HG03095 (cell line): Measurements from ENCODE around the gene DIP2C.
"Not testable (repeated sequence)": the region's sequence is repeated elsewhere in the genome, so short reads cannot be mapped to it uniquely, and the experiment has no call there.

Experiments used
- ATAC-seq: cut with Tn5 transposase; IDR thresholded peaks from one replicate; pipeline ENCODE4 v1.9.1; 2021; ENCODE audit warnings: moderate library complexity; ENCODE audit not compliant: unreplicated experiment

The DIP2C gene

GRCh38 chr10:370449-370825 is 319.0 kb downstream of the DIP2C start:
- no peak for ATAC-seq

GRCh38 chr10:369684-370448 is 319.6 kb downstream of the DIP2C start:
- ATAC-seq: no peak

- ATAC-seq: no peak
Observed at GRCh38 chr10:369221-369683, 320.2 kb downstream of the DIP2C start.

GRCh38 chr10:368579-369220 is 320.8 kb downstream of the DIP2C start:
- no peak for ATAC-seq

GRCh38 chr10:368107-368506 is 321.4 kb downstream of the DIP2C start:
- not testable (repeated sequence) for ATAC-seq

GRCh38 chr10:367636-368035 is 321.8 kb downstream of the DIP2C start:
- no peak for ATAC-seq

GRCh38 chr10:366186-366585 is 323.3 kb downstream of the DIP2C start:
- no peak for ATAC-seq

GRCh38 chr10:364267-364775 is 325.1 kb downstream of the DIP2C start:
- ATAC-seq: no peak

- ATAC-seq: no peak
Observed at GRCh38 chr10:363152-363551, 326.3 kb downstream of the DIP2C start.

GRCh38 chr10:361203-362081 is 328.0 kb downstream of the DIP2C start:
- no peak for ATAC-seq

GRCh38 chr10:360653-361052 is 328.8 kb downstream of the DIP2C start:
- ATAC-seq: no peak

GRCh38 chr10:359762-360161 is 329.7 kb downstream of the DIP2C start:
- ATAC-seq: no peak

- no peak for ATAC-seq
Observed at GRCh38 chr10:359093-359492, 330.4 kb downstream of the DIP2C start.

GRCh38 chr10:357201-357950 is 332.1 kb downstream of the DIP2C start:
- no peak for ATAC-seq

- ATAC-seq: no peak
Observed at GRCh38 chr10:356452-356851, 333.0 kb downstream of the DIP2C start.

GRCh38 chr10:354901-355617 is 334.4 kb downstream of the DIP2C start:
- ATAC-seq: no peak

- ATAC-seq: no peak
Observed at GRCh38 chr10:352476-353235, 336.8 kb downstream of the DIP2C start.

- no peak for ATAC-seq
Observed at GRCh38 chr10:351770-352334, 337.6 kb downstream of the DIP2C start.

GRCh38 chr10:350981-351501 is 338.4 kb downstream of the DIP2C start:
- no peak for ATAC-seq
